Activated CD4-positive, alpha-beta T cell treated with anti-CD3 and anti-CD28 coated beads, Interleukin-2, amount 50 U/mL, for 16 hours (primary cell): ENCODE results near the gene B3GAT1.
"Not testable (repeated sequence)": the region's sequence is repeated elsewhere in the genome, so short reads cannot be mapped to it uniquely, and the experiment has no call there.

ENCODE experiments used
- DNase-seq: peaks from one replicate; pipeline ENCODE4 v3.0.0-alpha.2; 2020

The B3GAT1 gene

GRCh38 chr11:134352111-134352510, 59.9 kb downstream of the B3GAT1 start:
- DNase-seq, result no peak

GRCh38 chr11:134350381-134350780, 61.7 kb downstream of the B3GAT1 start:
- no peak for DNase-seq

- DNase-seq, result no peak
Measured at GRCh38 chr11:134349802-134350355, 62.2 kb downstream of the B3GAT1 start.

GRCh38 chr11:134349109-134349801, 62.8 kb downstream of the B3GAT1 start:
- peak; percentile 26 for DNase-seq

- no peak for DNase-seq
Measured at GRCh38 chr11:134347441-134347840, 64.6 kb downstream of the B3GAT1 start.

- DNase-seq, result no peak
Measured at GRCh38 chr11:134346976-134347350, 65.1 kb downstream of the B3GAT1 start.

- no peak for DNase-seq
Measured at GRCh38 chr11:134346101-134346975, 65.7 kb downstream of the B3GAT1 start.

GRCh38 chr11:134345237-134345550, 66.8 kb downstream of the B3GAT1 start:
- no peak for DNase-seq

GRCh38 chr11:134344497-134345236, 67.4 kb downstream of the B3GAT1 start:
- not testable (repeated sequence) for DNase-seq

GRCh38 chr11:134343646-134344045, 68.4 kb downstream of the B3GAT1 start:
- DNase-seq, result no peak

- no peak for DNase-seq
Measured at GRCh38 chr11:134342572-134343340, 69.3 kb downstream of the B3GAT1 start.

- DNase-seq, result no peak
Measured at GRCh38 chr11:134341805-134342571, 70.1 kb downstream of the B3GAT1 start.

- DNase-seq, result no peak
Measured at GRCh38 chr11:134340354-134340964, 71.6 kb downstream of the B3GAT1 start.

- DNase-seq, result no peak
Measured at GRCh38 chr11:134339756-134340155, 72.3 kb downstream of the B3GAT1 start.

- DNase-seq, result no peak
Measured at GRCh38 chr11:134338654-134339053, 73.4 kb downstream of the B3GAT1 start.

GRCh38 chr11:134338068-134338467, 74.0 kb downstream of the B3GAT1 start:
- DNase-seq, result no peak

- DNase-seq, result no peak
Measured at GRCh38 chr11:134337051-134337450, 75.0 kb downstream of the B3GAT1 start.

- DNase-seq, result no peak
Measured at GRCh38 chr11:134334796-134335571, 77.1 kb downstream of the B3GAT1 start.

- DNase-seq, result no peak
Measured at GRCh38 chr11:134333946-134334345, 78.1 kb downstream of the B3GAT1 start.

GRCh38 chr11:134333312-134333711, 78.7 kb downstream of the B3GAT1 start:
- DNase-seq, result no peak
